Keratinocyte (primary cell): Measurements from ENCODE around the gene GPT2. TPM values are rescaled to one million over a fixed set of nuclear protein-coding genes. Genes with fewer than 3 reads are reported as not detected.
"Not testable (repeated sequence)": the region's sequence is repeated elsewhere in the genome, so short reads cannot be mapped to it uniquely, and the experiment has no call there.

ENCODE experiments used
- DNase-seq: peaks from one replicate; pipeline ENCODE4 v3.0.0-alpha.2; 2011; ENCODE audit warnings: low read depth, missing footprints, low spot score
- FAIRE-seq: peaks from 2 replicates; lab custom pipeline; 2011; peaks lifted over from hg19 to GRCh38; lab: Jason Lieb, UNC
- H2AFZ ChIP-seq: 2 replicates; pipeline ENCODE4 v1.6.0; 2012; ENCODE audit warnings: low read length, control low read depth, inconsistent platforms; ENCODE audit not compliant: control insufficient read depth
- H3K27ac ChIP-seq: 2 replicates; pipeline ENCODE4 v1.5.1; 2011; ENCODE audit warnings: low read length; ENCODE audit not compliant: control insufficient read depth, insufficient read depth
- H3K27me3 ChIP-seq: 3 replicates; pipeline ENCODE4 v1.6.0; 2011; ENCODE audit warnings: low read length; ENCODE audit not compliant: control insufficient read depth, insufficient read depth; ENCODE audit errors: extremely low read depth
- H3K36me3 ChIP-seq, 2 experiments: 2 replicates in 1 of 2; 3 replicates in 1 of 2; pipeline ENCODE4 v1.5.1; 2011; ENCODE audit warnings: low read length in 2 of 2, mild to moderate bottlenecking in 1 of 2; ENCODE audit not compliant: control insufficient read depth in 2 of 2, insufficient read depth in 2 of 2; ENCODE audit errors: extremely low read depth in 1 of 2
- H3K4me1 ChIP-seq: 3 replicates; pipeline ENCODE4 v1.5.1; 2011; ENCODE audit warnings: low read length; ENCODE audit not compliant: control insufficient read depth, insufficient read depth; ENCODE audit errors: extremely low read depth
- H3K4me2 ChIP-seq: 3 replicates; pipeline ENCODE4 v1.6.0; 2011; ENCODE audit warnings: low read depth, low read length; ENCODE audit not compliant: control insufficient read depth, insufficient read depth; ENCODE audit errors: extremely low read depth
- H3K4me3 ChIP-seq, 3 experiments: fragments of 200-600 bp in 1 of 3; sonication (generic) in 1 of 3; 2 replicates in 2 of 3; 3 replicates in 1 of 3; pipeline ENCODE4 v1.5.1; 2011 to 2016; ENCODE audit warnings: low read length in 3 of 3, mild to moderate bottlenecking in 3 of 3, control low read depth in 2 of 3, inconsistent platforms in 1 of 3, low read depth in 1 of 3, mixed read lengths in 1 of 3, mixed run types in 1 of 3, moderate library complexity in 1 of 3; ENCODE audit not compliant: control insufficient read depth in 2 of 3, insufficient read depth in 2 of 3; ENCODE audit errors: extremely low read depth in 1 of 3
- H3K79me2 ChIP-seq: 2 replicates; pipeline ENCODE4 v1.6.0; 2012; ENCODE audit warnings: low read length; ENCODE audit not compliant: control insufficient read depth, insufficient read depth
- H3K9ac ChIP-seq: 3 replicates; pipeline ENCODE4 v1.6.0; 2011; ENCODE audit warnings: low read length; ENCODE audit not compliant: control insufficient read depth, insufficient read depth; ENCODE audit errors: extremely low read depth
- H3K9me1 ChIP-seq: 3 replicates; pipeline ENCODE4 v1.6.0; 2011; ENCODE audit warnings: low read length; ENCODE audit not compliant: control insufficient read depth, insufficient read depth; ENCODE audit errors: extremely low read depth
- H3K9me3 ChIP-seq: 2 replicates; pipeline ENCODE4 v1.5.1; 2012; ENCODE audit warnings: low read depth, low read length; ENCODE audit not compliant: control insufficient read depth
- H4K20me1 ChIP-seq: 3 replicates; pipeline ENCODE4 v1.6.0; 2011; ENCODE audit warnings: low read length; ENCODE audit not compliant: control insufficient read depth, insufficient read depth; ENCODE audit errors: extremely low read depth
- EZH2 ChIP-seq: IDR thresholded peaks from one replicate; pipeline ENCODE4 v1.6.1; 2012; ENCODE audit warnings: inconsistent platforms, mild to moderate bottlenecking, low read length, moderate library complexity
- dilution Hi-C: fragments of 300-500 bp; cut with MboI; formaldehyde crosslinking; loops from one replicate; pipeline ENCODE4 v1.7.0; 2020; ENCODE audit warnings: low sequenced_read_pairs; ENCODE audit not compliant: extremely low pct_ligation_motif_present
- polyA plus RNA-seq, 5 experiments: library from polyadenylated mRNA; depleted of rRNA in 3 of 5; stranded (reverse) in 3 of 5; stranded (forward) in 1 of 5; unstranded in 1 of 5; fragments of >200 nt; gene quantifications; 1 replicate in 1 of 5; 2 replicates in 3 of 5; 3 replicates in 1 of 5; pipeline versions ENCODE4 v1.2.1 to v1.2.3, GENCODE V29; 2011 to 2012; ENCODE audit warnings: missing spikeins in 2 of 5, low read depth in 1 of 5, low replicate concordance in 1 of 5
- TF ChIP-seq, protein P1 (sequence below), 3 experiments: IDR thresholded peaks in 1 of 3; conservative IDR thresholded peaks in 1 of 3; optimal IDR thresholded peaks in 1 of 3; 2 replicates in 2 of 3; 3 replicates in 1 of 3; pipeline versions ENCODE3 to v1.5.1; 2011; ENCODE audit warnings: low read length in 3 of 3, mild to moderate bottlenecking in 3 of 3, moderate library complexity in 2 of 3, control low read depth in 1 of 3, inconsistent platforms in 1 of 3; ENCODE audit not compliant: insufficient read depth in 2 of 3; ENCODE audit errors: extremely low read depth in 1 of 3

GPT2 gene
- polyA plus RNA-seq, 1 donor (not counting 4 experiments of a cell fraction or from before 2014, with no cell fraction given) = 16.1 TPM

DNA sequence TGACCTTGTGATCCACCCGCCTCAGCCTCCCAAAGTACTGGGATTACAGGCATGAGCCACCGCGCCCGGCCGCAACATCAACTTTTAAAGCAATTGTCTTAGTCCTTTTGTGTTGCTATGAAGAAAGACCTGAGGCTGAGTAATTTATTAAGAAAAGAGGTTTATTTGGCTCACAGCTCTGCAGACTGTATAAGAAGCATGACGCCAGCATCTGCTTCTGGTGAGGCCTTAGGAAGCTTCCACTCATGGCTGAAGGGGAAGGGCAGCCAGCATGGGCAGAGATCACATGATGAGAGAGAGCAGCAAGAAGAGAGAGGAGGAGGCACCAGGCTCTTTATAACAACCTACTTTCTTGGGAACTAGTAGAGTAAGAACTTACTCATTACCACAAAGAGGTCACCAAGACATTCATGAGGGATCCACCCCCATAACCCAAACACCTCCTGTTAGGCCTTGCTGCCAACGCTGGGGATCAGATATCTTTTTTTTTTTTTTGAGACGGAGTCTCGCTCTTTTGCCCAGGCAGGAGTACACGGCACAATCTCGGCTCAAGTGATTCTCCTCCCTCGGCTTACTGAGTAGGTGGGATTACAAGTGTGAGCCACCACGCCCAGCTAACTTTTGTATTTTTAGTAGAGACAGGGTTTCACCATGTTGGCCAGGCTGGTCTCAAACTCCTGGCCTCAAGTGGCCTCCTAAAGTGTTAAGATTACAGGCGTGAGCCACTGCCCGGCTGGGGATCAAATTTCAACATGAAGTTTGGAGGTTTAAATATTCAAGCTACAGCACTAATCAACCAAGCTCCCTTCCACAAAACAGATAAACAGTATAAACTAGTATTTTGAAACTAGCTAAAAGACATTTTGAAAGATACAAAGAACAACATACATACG lies 21.4 kb upstream of the GPT2 start:
- no peak overlapping the region for H3K9ac ChIP-seq
- DNase-seq (no peak), FAIRE-seq (no peak)
- H3K9me3 ChIP-seq = no peaks in the 10 kb centered on the region
- no peak overlapping the region for H3K4me2 ChIP-seq
- no peaks in the 10 kb centered on the region for H4K20me1 ChIP-seq
- H3K36me3 ChIP-seq = no peaks in the 10 kb centered on the region
- H3K79me2 ChIP-seq = no peaks in the 10 kb centered on the region
- no peak overlapping the region for H3K27ac ChIP-seq
- H2AFZ ChIP-seq = no peak overlapping the region
- TF ChIP-seq EZH2 = no peak
- TF ChIP-seq, protein P1, sequence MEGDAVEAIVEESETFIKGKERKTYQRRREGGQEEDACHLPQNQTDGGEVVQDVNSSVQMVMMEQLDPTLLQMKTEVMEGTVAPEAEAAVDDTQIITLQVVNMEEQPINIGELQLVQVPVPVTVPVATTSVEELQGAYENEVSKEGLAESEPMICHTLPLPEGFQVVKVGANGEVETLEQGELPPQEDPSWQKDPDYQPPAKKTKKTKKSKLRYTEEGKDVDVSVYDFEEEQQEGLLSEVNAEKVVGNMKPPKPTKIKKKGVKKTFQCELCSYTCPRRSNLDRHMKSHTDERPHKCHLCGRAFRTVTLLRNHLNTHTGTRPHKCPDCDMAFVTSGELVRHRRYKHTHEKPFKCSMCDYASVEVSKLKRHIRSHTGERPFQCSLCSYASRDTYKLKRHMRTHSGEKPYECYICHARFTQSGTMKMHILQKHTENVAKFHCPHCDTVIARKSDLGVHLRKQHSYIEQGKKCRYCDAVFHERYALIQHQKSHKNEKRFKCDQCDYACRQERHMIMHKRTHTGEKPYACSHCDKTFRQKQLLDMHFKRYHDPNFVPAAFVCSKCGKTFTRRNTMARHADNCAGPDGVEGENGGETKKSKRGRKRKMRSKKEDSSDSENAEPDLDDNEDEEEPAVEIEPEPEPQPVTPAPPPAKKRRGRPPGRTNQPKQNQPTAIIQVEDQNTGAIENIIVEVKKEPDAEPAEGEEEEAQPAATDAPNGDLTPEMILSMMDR (optimal IDR thresholded peaks at IDR 0.05 in 1 of 3, IDR thresholded peaks at IDR 0.05 in 1 of 3, conservative IDR thresholded peaks at IDR 0.05 in 1 of 3; ENCODE audit: extremely low read depth in 1 of 3, insufficient read depth in 2 of 3, low read length in 3 of 3) = no peak
- dilution Hi-C loops = no loop called here
- H3K4me3 ChIP-seq = no peak overlapping the region
- no peaks in the 10 kb centered on the region for H3K9me1 ChIP-seq
- no peaks in the 10 kb centered on the region for H3K27me3 ChIP-seq
- peaks cover 16% of the 10 kb centered on the region for H3K4me1 ChIP-seq

DNA sequence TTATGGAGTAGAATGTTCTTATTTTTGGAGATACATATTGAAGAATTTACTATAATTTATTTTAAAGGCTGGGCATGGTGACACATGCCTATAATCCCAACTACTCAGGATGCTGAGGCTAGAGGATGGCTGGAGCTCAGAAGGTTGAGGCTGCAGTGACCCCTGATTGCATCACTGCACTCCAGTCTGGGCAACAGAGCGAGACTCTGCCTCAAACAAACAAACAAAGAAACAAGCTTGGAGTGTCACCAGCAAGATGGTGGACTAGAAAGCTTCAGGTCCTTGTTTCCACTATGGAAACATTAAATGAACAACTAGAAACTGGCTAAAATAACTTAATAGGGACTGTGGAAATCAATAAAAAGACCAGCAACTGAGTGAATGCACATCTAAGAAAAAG lies 17.9 kb upstream of the GPT2 start:
- no peaks in the 10 kb centered on the region for H3K9me3 ChIP-seq
- dilution Hi-C loops = no loop called here
- H3K36me3 ChIP-seq = no peaks in the 10 kb centered on the region
- H3K27me3 ChIP-seq = no peaks in the 10 kb centered on the region
- FAIRE-seq (no peak), DNase-seq (no peak)
- H3K9me1 ChIP-seq = no peaks in the 10 kb centered on the region
- peaks cover 5% of the 10 kb centered on the region for H3K4me1 ChIP-seq
- H3K9ac ChIP-seq = no peak overlapping the region
- no peak overlapping the region for H2AFZ ChIP-seq
- TF ChIP-seq, protein P1 (optimal IDR thresholded peaks at IDR 0.05 in 1 of 3, IDR thresholded peaks at IDR 0.05 in 1 of 3, conservative IDR thresholded peaks at IDR 0.05 in 1 of 3; ENCODE audit: extremely low read depth in 1 of 3, insufficient read depth in 2 of 3, low read length in 3 of 3) = no peak
- no peak for TF ChIP-seq EZH2
- no peak overlapping the region for H3K4me3 ChIP-seq
- H4K20me1 ChIP-seq = no peaks in the 10 kb centered on the region
- no peak overlapping the region for H3K27ac ChIP-seq
- no peaks in the 10 kb centered on the region for H3K79me2 ChIP-seq
- H3K4me2 ChIP-seq = no peak overlapping the region

DNA sequence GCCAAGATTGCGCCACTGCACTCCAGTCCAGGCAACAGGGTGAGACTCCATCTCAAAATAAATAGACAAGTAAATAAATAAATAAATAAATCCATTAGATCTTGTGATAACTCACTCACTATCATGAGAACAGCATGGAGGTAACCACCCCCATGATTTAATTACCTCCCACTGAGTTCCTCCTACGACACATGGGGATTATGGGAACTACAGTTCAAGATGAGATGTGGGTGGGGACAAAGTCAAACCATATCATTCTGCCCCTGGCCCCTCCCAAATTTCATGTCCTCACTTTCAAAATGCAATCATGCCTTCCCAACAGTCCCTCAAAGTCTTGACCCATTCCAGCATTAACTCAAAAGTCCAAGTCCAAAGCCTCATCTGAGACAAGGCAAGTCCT lies 16.7 kb upstream of the GPT2 start:
- H3K9me3 ChIP-seq, H2AFZ ChIP-seq, H3K4me3 ChIP-seq, FAIRE-seq, H3K27ac ChIP-seq, H3K79me2 ChIP-seq, H3K4me1 ChIP-seq, H3K9me1 ChIP-seq, DNase-seq, H3K4me2 ChIP-seq, dilution Hi-C loops, H4K20me1 ChIP-seq, H3K36me3 ChIP-seq, H3K27me3 ChIP-seq, H3K9ac ChIP-seq: not testable (repeated sequence)
